ENCODE measurements around the gene CRTAP.
A peak's percentile ranks its signal among the peaks of the same experiment; 100 is the strongest.
"Not testable (repeated sequence)": the region's sequence is repeated elsewhere in the genome, so short reads cannot be mapped to it uniquely, and the experiment has no call there.

CRTAP gene

DNA sequence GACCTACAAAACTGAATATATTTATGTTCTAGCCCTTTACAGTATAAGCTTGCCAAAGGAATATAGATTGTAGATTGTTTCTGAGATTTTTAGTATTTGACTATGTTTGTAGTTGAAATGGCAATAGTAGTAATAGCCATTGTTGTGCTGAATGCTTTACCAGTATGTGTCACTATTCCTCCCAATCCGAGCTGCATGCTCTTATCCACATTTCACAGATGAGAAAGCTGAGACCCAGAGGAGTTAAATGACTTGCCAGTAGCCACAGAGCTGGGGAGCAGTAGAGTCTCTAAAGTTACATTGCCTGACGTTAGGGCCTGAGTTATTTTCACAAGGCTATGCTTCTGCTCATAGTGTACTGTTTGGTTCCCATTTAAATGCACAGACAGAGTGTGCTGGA, 13.6 kb upstream of the CRTAP start:
- no peak for DNase-seq

DNA sequence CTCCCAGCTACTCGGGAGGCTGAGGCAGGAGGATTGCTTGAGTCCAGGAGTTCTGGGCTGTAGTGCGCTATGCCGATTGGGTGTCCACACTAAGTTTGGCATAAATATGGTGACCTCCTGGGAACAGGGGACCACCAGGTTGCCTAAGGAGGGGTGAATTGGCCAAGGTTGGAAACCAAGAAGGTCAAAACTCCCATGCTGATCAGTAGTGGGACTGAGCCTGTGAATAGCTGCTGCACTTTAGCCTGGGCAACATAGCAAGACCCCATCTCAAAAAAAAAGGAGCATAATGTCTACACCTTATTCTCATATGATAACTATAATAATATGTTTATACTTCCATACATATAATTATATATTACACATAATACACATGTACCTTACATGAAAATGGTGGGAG, 10.8 kb upstream of the CRTAP start:
- DNase-seq: no peak

DNA sequence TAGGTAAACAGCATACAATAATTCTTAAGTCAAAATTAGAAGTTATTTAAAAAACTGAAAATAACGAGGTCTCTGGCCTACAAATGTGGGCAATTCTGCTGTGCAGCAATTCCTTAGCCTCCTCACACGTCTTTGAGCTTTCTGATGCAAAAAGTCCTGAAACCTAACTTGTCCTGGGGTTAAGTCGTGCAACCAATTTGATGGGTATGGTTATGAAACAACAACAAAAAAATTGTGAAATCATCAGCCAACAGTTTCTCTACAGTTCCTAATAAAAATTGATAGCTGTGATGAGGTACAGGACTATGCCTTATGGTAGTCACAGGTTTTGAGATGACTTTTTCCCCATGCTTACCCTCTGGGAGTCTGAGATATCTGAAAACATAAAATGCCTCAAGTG, 10.3 kb upstream of the CRTAP start:
- no peak for DNase-seq

DNA sequence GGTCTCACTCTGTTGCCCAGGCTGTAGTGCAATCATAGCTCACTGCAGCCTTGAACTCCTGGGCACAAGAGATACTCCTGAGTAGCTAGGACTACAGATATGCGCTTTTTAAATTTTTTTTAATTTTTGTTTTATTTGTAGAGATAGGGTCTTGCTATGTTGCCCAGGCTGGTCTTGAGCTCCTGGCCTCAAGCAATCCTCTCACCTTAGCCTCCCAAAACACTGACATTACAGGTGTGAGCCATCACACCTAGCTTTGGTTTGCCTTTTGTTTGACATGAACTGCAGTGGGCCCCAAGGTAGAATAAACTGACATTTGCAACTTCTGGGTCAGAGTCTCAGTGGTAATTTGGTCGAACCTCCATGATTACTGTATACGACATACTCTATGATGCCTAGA, 9.0 kb upstream of the CRTAP start:
- DNase-seq: no peak

DNA sequence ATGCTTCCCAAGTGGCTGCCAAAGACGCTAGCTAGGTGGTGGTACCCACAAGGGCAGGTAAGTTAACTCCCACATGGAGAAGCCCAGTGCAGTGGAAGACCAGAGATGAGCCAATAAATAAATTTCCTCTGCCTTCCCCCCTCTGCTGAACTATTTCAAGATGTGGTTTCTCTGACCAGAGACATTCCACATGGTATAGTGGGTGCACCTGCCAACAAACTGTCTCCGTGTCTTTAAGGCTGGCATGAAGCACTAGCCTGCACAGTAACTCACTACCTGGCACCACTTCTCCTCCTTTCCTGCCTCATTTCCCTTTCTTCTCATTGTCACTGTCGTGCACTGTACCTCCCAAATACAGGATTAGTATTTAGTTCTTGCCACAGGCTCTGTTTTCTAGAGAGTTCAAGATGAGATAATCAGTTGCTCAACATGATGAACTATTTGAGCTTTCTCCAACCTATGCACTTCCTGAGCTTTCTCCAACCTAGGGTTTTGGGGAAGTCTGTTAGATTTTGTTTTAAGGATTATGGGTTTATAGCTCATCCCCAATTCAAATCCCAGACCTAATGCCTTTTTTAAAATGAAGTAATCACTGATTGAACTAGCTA, 8.4 kb upstream of the CRTAP start:
- no peak for DNase-seq

DNA sequence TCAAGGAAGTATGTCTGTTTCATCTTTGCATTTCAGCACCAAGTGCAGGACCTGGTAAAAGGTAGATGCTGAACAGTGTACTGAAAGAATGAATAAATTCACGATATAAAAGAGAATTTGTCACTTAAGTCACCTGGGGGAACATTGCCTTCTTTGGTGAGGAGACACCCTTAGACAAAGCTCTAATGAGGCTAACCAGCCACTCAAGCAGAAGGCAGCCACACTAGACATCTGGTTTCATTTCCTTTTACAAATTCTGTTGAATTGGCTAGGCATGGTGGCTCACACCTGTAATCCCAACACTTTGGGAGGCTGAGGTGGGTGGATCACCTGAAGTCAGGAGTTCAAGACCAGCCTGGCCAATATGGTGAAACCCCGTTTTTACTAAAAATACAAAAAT, 7.0 kb upstream of the CRTAP start:
- DNase-seq: not testable (repeated sequence)

DNA sequence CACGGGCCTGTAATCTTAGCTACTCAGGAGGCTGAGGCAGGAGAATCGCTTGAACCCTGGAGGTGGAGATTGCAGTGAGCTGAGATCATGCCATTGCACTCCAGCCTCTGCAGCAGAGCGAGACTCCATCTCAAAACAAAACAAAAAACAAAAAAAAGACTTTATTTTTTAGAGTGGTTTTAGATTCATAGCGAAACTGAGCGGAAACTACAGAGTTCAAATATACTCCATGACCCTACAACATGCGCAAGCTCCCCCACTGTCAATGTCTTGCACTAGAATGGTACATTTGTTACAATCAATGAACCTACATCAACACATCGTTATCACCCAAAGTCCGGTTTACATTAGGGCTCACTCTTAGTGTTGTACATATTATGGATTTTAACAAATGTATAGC, 2.2 kb upstream of the CRTAP start:
- DNase-seq: no peak

DNA sequence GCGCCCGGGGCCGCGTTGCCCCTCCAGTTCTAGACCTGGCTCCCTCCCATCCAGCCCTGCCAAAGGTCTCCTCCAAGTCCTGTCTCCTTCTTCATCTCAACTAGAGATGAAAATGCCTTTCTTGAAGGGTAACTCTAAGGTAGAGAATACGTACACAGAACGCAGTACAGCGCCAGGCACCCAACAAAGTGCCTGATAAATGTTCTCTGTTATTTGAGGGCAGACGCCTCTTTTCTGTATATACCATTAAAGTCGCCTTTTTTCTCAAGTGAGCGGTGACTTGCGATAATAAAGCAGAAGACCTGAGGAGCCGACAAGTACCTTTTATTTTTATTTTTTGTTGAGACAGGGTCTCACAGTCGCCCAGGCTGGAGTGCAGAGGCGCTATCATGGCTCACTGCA, 809 bp downstream of the CRTAP start:
- DNase-seq: no peak

DNA sequence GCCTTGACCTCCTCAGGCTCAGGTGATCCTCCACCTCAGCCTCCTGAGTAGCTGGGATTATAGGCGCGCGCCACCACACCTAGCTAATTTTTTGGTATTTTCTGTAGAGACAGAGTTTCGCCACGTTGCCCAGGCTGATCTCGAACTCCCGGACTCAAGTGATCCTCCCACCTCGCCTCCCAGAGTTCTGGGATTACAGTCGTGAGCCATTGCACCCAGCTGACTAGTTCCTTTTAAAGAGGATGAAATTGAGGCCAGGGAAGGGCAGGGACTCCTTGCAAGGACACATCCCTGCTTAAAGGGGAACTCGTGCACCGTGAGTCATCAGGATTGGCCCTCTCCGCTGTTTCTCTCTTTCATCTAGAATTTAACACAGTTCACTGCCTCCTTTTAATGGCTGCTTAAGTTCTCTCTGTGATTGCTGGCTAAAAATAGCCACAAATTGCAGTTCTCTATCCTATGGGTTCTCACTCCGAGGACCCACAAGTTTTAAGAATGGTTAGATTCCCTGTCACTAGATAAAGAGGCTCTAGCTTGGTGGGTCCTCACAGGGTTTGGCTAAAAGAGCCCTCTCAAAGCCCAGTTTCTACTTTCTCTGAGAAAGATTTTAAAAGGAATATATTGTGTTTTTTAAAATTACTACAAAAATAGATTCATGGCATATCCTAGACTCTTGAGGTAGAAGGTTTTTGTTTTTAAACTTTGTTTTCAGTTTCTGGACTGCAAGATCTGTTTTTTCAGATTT, 1.4 kb downstream of the CRTAP start:
- no peak for DNase-seq

DNA sequence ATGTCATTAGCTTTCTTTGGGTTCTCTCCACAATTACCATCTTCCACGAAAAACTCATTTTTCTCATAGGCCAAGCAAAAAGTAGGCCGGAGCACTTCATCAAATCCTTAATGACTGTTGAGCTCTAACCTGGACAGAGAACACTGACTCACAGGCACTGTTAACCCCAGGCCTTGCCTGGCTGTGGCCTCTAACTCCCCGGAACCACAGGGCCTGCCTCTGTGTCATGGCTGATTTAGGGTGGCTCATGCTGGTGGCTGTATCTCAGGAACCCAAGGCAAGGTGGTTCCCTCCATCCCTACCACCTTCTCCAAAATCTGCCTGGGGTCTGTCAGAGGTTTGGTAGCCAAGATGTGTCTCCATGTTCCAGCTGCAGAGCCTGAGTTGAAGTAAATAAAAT, 3.6 kb downstream of the CRTAP start:
- DNase-seq: no peak

DNA sequence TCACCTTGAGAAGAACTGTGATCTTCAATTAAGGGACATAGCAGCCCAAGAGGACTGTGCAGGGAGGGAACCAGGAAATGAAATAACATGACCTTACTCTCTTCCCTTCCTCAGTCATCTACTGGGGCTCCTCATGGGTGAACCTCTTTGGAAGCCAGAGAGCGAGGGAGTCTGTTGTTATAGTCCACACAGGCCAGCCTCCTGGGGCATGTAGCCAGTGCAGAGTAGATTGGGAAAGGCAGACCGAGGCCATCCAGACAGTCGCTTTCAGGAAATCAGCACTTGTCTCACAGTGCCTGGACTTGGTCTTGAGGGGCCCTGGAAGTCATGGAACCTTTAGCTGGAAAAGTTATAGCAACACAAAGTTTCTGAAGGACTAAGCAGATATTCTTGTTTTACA, 6.1 kb downstream of the CRTAP start:
- DNase-seq: no peak

DNA sequence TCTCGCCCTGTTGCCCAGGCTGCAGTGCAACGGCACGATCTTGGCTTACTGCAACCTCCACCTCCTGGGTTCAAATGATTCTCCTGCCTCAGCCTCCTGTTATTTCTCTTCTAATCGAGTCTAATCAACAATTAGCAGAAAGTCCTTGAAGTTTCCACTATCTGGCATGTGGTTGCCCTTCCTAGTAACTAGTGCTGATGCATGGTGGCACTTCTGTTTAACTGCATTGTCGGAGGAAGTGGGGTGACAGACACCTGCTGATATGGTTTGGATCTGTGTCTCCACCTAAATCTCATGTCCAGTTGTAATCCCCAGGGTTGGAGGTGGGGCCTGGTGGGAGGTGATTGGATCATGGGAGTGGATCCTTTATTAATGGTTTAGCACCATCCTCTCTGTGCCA, 9.2 kb downstream of the CRTAP start:
- DNase-seq: no peak

DNA sequence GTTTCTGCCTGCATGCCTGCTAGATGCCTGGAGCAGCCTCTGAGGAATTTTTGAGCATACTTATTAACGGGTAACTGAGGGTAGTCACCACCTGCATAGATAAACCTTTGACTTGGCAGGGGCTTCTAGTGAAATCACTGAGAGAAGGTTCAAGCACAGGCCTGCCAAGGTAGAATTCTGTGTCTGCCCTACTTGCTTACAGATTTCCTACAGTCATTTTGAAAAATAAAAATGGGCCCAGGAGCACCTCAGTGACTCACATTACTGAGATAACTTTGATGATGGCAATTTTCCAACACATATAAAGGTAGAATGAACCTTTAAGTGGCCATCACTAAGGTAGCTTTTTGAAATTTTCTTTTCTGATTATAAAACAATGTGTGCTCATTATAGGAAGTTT, 10.8 kb downstream of the CRTAP start:
- no peak for DNase-seq

DNA sequence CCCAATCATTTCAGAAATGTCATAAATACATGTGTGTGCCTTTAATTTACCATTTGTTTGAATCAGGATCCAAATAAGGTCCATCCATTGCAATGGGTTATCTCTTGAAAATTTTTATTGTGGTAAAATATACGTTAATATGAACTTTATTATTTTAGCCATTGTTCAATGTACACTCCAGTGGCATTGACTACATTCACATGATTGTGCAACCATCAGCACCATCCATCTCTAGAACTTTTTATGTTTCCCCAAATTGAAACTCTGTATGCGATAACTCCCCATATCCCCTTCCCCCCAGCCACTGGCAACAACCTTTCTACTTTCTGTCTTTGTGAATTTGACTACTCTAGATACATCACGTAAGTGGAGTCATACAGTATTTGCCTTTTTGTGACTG, 12.0 kb downstream of the CRTAP start:
- DNase-seq: no peak

DNA sequence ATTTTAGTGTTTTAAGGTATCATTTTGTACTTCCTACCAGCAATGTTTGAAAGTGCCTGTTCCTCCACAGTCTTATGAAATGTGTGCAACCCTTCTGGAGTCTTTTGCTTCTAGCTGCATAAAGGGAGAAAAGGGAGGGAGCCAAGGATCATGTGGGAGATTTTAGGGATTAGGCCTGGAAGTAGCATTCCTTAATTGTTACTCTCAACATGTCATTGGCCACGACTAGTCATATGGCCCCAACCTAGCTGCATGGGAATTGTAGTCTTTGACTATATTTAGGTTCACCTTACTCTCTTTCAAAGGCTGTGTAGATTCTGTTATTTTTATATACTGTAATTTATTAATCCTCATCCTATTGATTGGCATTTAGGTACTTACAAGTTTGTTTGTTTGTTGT, 14.9 kb downstream of the CRTAP start:
- DNase-seq: no peak

DNA sequence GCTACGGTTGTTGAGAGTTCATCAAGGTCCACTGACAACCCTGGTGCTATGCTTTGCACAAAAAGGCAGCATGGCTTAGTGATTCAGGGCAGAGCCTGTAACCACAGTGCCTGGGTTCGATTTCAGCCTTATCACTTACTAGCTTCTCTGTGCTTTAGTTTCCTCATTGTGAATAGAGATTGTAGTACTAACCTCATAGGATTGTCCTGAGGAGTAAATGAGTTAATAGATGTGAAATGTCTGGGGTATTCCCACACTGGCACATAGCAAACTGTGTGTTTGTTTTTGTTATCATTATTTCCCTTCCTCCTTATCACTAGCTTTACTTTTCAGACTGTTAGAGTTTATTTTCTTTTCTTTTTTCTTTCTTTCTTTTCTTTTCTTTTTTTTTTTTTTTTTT, 16.3 kb downstream of the CRTAP start:
- no peak for DNase-seq

DNA sequence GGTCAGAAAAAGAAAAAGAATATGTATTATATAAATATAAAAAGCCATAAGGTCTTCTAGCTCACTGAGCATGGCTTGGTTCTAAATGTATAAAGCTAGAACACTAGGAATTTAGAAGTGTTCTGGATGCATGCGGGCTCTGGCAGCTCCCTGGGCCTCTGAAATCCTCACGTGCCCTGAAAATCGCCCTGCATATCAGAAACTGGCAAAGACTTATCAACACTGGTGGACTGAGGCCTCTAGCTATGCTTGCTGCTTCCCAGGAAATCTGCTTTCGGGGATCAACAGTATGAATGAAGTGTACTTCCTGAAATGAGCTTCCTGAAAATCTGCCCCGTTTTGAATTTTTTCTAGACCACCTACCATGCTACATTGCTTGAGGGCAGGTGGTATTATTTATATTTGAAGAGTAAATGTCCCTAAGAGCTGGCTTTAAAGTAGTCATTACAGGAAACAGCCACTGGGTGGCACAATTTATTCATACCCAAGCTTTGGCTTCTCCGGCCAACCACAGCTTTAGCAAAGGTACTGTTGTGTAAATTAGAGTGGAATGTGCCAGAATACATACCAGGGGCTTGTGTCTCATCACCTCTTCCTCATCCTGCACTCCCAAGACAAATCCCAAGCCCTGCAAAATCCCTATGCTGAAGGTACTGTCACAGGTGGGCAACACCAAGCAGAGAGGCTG, 17.7 kb downstream of the CRTAP start:
- peak; percentile 13 for DNase-seq

DNA sequence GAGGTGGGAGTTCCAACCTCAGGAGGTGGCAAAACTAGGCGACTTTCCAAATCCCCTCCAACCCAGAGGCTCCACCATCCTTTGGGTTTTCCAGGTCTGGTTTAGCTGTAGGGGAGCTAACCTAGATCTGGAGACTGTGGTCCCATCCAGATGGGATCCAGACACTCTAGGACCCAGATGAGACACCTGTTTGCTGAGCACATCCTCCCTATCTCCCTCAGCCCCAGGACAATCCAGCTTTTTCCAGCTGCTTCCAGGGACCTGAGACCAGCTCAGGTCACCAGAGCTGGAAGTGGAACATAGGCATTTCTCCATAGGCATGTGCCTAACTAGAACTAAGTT, 18.2 kb downstream of the CRTAP start:
- DNase-seq: no peak

DNA sequence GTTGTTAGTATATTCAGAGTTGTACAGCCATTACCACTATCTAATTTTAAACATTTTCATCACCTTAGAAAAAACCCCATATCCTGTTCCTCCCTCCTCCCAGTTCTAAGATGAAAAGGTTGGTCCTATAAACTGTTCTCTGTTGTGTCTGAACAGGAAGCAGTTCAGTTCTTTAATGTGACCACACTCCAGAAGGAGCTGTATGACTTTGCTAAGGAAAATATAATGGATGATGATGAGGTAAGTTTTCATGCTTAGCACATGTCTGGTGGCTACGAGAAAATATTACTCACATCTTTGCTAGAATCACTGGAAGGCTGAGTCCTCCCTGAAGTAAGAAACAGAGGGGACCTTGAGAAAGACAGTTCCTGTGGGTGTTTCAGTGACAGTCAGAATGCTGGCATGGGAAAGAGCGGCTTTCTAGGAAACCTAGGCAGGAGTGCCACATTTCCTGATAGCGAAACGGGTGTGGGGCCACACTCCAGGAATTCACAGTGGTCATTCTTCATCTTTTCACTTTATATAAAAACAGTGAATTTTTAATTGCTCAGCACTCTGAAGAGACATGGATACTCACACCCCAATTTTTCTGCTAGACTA, 20.3 kb downstream of the CRTAP start:
- DNase-seq: no peak

DNA sequence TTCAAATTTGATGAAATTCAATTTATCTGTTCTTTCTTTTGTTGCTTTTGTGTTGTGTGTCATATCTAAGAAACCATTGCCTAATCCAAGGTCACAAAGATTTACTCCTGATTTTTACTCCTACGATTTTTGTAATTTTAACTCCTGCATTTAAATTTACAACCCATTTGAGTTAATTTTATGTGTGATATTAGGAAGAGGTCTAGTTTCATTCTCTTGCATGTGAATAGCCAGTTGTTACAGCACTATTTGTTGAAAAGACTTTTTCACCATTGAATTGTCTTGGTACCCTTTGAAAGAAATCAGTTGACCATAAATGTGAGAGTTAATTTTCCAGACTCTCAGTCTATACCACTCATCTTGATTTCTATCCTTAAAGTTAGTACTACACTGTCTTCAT, 23.9 kb downstream of the CRTAP start:
- DNase-seq: no peak

DNA sequence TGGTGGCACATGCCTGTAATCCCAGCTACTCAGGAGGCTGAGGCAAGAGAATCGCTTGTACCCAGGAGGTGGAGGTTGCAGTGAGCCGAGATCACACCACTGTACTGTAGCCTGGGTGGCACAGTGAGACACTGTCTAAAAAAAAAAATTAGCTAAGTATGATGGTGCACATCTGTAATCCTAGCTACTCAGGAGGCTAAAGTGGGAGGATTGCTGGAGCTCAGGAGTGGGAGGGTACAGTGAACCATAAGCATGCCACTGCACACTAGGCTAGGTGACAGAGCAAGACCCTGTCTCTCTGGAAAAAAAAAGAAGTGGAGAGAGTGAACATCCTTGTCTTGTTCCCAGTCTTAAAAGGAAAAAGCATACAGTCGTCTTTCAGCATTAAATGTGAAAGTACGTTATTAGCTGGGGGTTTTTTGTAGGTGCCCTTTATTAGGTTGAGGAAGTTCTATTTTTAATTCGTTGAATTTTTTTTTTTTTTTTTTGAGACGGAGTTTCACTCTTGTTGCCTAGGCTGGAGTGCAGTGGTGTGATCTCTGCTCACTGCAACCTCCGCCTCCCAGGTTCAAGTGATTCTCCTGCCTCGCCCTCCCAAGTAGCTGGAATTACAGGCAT, 25.3 kb downstream of the CRTAP start:
- not testable (repeated sequence) for DNase-seq

DNA sequence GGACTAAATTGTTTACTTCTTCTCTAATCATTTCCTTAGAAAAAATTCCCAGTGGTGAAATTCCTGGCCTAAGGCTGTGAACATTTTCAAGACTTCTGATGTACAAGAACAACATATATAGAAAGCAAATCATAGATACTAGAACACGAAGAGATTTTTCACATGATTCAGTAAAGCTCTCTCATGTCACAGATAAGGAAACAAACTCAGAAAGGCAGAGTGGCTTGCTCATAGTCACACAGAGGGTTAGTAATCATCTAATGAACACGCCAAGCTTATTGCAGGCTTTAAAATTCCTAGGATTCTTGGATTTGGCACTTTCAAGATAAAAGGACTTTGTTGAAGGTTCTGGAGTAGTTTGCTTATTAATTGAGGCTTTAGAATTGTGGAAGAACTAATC, 26.2 kb downstream of the CRTAP start:
- DNase-seq: no peak

DNA sequence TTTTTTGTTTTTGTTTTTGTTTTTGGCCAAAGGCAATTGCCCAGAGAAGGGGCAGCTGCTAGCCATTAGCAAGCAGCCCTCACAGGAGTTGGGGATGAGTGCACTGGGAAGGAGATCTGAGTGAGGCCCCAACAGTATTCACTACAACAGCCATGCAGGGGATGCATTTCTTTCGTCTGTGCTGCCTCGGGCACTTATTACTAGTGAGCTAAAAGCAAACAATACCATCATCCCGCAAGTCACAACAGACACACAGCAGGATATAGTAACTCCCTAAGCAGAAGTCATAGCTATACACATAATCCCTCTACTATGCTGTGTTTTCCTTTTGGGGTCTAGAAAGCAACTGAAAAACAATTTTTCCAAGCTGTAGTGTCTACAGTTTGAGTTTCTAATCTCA, 27.2 kb downstream of the CRTAP start:
- DNase-seq: no peak

DNA sequence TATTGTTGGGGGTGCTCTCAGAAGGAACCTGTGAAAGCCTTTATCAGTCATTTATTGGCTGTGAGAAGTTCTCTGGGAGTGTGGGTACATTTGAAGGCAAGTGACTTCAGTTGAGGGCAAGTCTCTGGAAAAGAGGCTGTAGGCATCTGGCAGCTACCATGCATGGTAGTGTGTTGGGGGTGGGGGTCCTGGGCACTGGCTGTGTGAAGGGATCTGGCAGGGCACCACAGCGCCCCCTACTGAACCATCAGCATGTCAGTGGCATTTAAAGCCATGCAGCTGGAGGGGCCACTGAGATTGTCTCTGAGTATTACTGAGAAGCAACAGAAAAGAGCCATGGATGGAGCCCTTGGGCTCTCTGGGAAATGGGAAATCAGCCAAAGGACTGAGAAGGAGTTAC, 30.6 kb downstream of the CRTAP start:
- peak; percentile 10 for DNase-seq
